Right lobe of liver (tissue), 6 donors: Measurements from ENCODE around the gene MRPL14. TPM values are rescaled to one million over a fixed set of nuclear protein-coding genes. Genes with fewer than 3 reads are reported as not detected.

Source experiments
- ATAC-seq, 4 donors: fragments of 200-7000 bp; cut with Tn5 transposase; one replicate each; pipeline ENCODE4 v1.9.1; 2020; ENCODE audit warnings: mild to moderate bottlenecking in 4 of 4, moderate library complexity in 4 of 4
- DNase-seq, 3 donors: peaks; one replicate each; pipeline ENCODE4 v3.0.0-alpha.2; 2020
- H3K27ac ChIP-seq, 3 donors: fragments of 200-600 bp; one replicate each; pipeline ENCODE4 v1.8.0; 2022
- H3K27me3 ChIP-seq, 2 donors: fragments of 200-600 bp; one replicate each; pipeline ENCODE4 v1.8.0; 2022
- H3K36me3 ChIP-seq, 4 donors: fragments of 200-600 bp; sonication (generic) in 1 of 4; one replicate each; pipeline versions ENCODE4 v1.5.1 to v1.8.0; 2017 to 2022; ENCODE audit warnings: control low read depth in 1 of 4
- H3K4me1 ChIP-seq, 4 donors: fragments of 200-600 bp; sonication (generic) in 1 of 4; one replicate each; pipeline versions ENCODE4 v1.5.1 to v1.8.0; 2017 to 2022; ENCODE audit warnings: control low read depth in 1 of 4
- H3K4me3 ChIP-seq, 3 donors: fragments of 200-600 bp; one replicate each; pipeline ENCODE4 v1.8.0; 2022
- H3K9me3 ChIP-seq, 4 donors: fragments of 200-600 bp; sonication (generic) in 1 of 4; one replicate each; pipeline versions ENCODE4 v1.5.1 to v1.8.0; 2017 to 2022; ENCODE audit warnings: control low read depth in 1 of 4
- POLR2A ChIP-seq: fragments of 450-650 bp; IDR thresholded peaks from one replicate; pipeline ENCODE4 v1.6.1; 2017; ENCODE audit warnings: antibody characterized with exemption, mild to moderate bottlenecking
- WGBS: methylation state at CpG from one replicate; pipeline ENCODE4 v1.1.6; 2018; ENCODE audit warnings: low coverage, low lambda C conversion rate; ENCODE audit not compliant: insufficient coverage; ENCODE audit errors: missing lambda C conversion rate; 5-methylcytosine and 5-hydroxymethylcytosine counted together
- intact Hi-C, 2 donors: fragments of 100-400 bp; cut with DNase I; formaldehyde crosslinking; loops; one replicate each; pipeline versions ENCODE4 v1.11.2 to v1.14.1; 2022
- total RNA-seq, 6 experiments: library from RNA; depleted of rRNA in 2 of 6; stranded (reverse); fragments of >200 nt in 2 of 6; fragmentation: NEBNext Ultra II Directional in 3 of 6; extraction: Animal tissue kit (Norgen Biotek cat#: 25700) in 3 of 6; gene quantifications; one replicate each; pipeline versions ENCODE4 v1.1.0 to v1.2.4, GENCODE V29; 2016 to 2023
- TF ChIP-seq, protein P1 (sequence below), 4 donors: fragments of 200-600 bp in 3 of 4; fragments of 450-650 bp in 1 of 4; IDR thresholded peaks; one replicate each; pipeline versions ENCODE4 v1.5.1 to v1.8.0; 2016 to 2022; ENCODE audit warnings: antibody characterized with exemption in 4 of 4, mild to moderate bottlenecking in 2 of 4
- donor health status: DM: no; HTN: yes; CAD: no.
- donor health status: DM: no; HTN: no; CAD: no.
- donor health status: DM: no; HTN: no; CAD: no.
- donor health status: DM: no; HTN: yes; CAD: no.
- donor health status: DM: no; HTN: yes; CAD: no.

Gene MRPL14
- total RNA-seq, 6 experiments from 2014 or later: 26.5 to 70.0 (median 35.4) TPM

DNA sequence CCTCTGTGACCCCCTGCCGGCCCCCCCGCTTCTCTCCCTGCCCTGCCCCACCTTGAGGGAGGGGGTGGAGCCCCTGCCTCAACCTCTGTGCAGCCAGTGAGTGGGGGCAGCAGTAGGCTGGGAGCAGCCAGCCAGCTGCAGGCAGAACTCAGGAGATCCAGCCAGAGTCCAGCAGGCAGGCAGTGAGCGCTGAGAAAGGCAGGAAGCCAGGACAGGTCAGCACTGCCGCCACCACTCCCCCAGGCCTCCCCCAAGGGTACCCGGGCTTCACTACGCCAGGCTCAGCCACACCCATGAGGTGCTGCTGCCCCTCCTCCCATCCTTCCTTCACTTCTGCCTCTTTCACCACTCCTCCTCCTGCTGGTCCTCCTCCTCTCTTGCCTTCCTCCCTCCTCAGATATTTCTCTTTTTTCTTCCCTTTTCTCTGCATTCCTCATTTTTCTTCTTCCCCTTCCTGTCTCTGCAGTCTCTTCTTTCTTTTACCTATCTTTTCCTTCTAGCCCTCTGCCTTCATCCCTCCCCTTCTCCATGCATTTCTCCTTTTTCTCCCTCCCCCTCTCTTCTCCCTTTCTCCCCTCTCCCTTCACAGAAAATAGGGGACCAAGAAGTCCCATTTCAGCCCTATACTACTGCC is 11.6 kb upstream of the MRPL14 start:
- ATAC-seq (no peak), DNase-seq (no peak)
- Histone ChIP-seq H3K27me3 (no peaks in the 10 kb centered on the region), H3K27ac (no peak overlapping the region), H3K4me1 (peaks cover 0 to 17% (median 5%) of the 10 kb centered on the region in 4 donors), H3K4me3 (no peak overlapping the region), H3K36me3 (peaks cover 0 to 26% (median 8%) of the 10 kb centered on the region in 4 donors), H3K9me3 (no peaks in the 10 kb centered on the region)
- intact Hi-C loops: no loop called here
- 50% methylated on average over 3 of the region's 6 CpGs for WGBS
- TF ChIP-seq POLR2A: no peak
- TF ChIP-seq, protein P1, sequence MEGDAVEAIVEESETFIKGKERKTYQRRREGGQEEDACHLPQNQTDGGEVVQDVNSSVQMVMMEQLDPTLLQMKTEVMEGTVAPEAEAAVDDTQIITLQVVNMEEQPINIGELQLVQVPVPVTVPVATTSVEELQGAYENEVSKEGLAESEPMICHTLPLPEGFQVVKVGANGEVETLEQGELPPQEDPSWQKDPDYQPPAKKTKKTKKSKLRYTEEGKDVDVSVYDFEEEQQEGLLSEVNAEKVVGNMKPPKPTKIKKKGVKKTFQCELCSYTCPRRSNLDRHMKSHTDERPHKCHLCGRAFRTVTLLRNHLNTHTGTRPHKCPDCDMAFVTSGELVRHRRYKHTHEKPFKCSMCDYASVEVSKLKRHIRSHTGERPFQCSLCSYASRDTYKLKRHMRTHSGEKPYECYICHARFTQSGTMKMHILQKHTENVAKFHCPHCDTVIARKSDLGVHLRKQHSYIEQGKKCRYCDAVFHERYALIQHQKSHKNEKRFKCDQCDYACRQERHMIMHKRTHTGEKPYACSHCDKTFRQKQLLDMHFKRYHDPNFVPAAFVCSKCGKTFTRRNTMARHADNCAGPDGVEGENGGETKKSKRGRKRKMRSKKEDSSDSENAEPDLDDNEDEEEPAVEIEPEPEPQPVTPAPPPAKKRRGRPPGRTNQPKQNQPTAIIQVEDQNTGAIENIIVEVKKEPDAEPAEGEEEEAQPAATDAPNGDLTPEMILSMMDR (IDR thresholded peaks at IDR 0.05): no peak

DNA sequence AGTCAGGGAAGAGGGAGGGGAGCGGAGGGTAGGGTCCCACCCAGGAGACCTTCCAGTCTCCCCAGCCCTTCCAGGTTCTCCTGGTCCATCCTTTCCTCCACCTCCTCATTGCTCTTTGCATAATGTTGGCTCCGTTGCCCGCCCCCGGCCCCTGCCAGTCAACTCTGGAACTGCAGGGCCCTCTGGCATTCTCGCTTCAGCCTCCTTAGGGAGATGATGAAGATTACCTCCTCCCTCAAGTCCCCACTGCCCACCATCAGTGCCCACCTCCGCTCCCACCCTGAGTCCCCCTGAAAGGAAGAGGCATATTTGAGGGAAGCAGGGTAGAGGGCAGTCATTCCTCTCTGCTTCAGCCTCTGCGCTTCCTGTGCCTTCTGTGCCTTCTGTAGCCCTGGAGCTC is 8.6 kb upstream of the MRPL14 start:
- TF ChIP-seq, protein P1 (IDR thresholded peaks at IDR 0.05): no peak
- TF ChIP-seq POLR2A: no peak
- Histone ChIP-seq H3K36me3 (peaks cover 0 to 23% (median 6%) of the 10 kb centered on the region in 4 donors), H3K27ac (no peak overlapping the region), H3K27me3 (no peaks in the 10 kb centered on the region), H3K9me3 (no peaks in the 10 kb centered on the region), H3K4me3 (no peak overlapping the region), H3K4me1 (no peaks in the 10 kb centered on the region)
- ATAC-seq: no peak
- no CpG with 5 or more reads among the region's 7 CpGs for WGBS
- intact Hi-C loops: no loop called here
- no peak for DNase-seq

DNA sequence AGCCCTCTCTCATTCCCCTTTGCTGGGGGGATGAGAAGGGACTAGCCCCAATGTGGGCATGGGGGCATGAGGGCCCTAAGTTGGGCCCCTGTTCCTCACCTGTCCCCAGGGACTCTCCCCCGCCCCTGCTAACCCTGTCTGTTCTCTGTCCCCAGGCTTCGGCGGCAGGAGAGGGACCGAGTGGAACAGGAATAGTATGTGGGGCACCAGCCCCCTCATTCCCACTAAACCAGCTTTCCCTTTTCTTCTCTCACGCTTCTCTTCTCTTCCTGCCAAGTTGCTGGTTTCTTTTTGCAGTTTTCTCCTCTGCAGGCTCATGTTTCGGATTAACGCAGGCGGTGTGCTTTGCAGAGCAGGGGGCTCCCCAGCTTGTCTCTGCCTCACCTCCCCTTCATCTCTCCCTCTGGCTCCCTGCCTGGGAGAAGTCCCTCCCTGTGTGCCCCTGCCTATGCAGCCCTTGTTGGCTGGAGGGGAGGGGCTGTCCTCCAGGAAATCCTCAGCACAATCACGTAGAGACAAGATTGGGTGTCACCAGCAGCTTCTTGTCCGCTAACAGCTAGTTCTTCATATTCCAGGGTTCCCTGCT is 8.0 kb upstream of the MRPL14 start:
- Histone ChIP-seq H3K4me1 (no peaks in the 10 kb centered on the region), H3K27ac (no peak overlapping the region), H3K4me3 (no peak overlapping the region), H3K27me3 (no peaks in the 10 kb centered on the region), H3K9me3 (no peaks in the 10 kb centered on the region), H3K36me3 (peaks cover 0 to 18% (median 2%) of the 10 kb centered on the region in 4 donors)
- intact Hi-C loops: no loop called here
- no peak for ATAC-seq
- 97% methylated on average over 7 of the region's 10 CpGs for WGBS
- TF ChIP-seq, protein P1 (IDR thresholded peaks at IDR 0.05): no peak
- no peak for TF ChIP-seq POLR2A
- no peak for DNase-seq

DNA sequence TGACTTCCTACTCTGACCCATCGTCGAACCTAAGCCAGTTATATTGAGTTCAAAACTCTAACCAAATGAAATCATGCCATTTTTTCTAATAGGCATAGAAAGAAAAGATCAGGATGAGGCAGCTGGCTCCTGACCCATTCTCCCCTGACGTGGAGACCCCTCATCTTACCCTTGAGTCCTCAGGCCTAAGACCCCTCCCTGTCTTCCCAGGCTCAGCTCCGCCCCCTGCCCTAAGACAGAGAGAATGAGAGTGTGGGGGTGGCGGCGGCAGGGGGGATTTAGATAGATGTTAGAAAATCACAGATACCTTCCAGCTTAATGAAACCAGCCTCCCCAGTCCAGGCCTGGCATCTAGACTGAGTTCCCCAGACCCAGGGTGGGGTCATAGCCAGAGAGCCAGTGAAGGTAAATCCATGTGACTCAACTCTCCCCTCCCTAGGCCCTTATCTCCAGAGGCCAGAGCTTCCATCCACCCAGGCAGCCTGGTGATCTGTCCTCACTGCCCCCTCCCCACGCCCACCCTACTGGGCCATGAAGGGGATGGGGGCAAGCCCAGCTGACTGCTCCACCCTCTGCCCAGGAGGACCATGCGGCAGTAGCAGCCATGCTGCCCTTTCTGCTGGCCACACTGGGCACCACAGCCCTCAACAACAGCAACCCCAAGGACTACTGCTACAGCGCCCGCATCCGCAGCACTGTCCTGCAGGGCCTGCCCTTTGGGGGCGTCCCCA is 6.9 kb upstream of the MRPL14 start:
- H3K27ac ChIP-seq: no peak overlapping the region
- no peak for ATAC-seq
- H3K9me3 ChIP-seq: no peaks in the 10 kb centered on the region
- TF ChIP-seq POLR2A: no peak
- TF ChIP-seq, protein P1 (IDR thresholded peaks at IDR 0.05): no peak
- no peak for DNase-seq
- no peaks in the 10 kb centered on the region for H3K27me3 ChIP-seq
- peaks cover 0 to 15% (median 0%) of the 10 kb centered on the region in 4 donors for H3K36me3 ChIP-seq
- H3K4me1 ChIP-seq: peaks cover 0 to 4% (median under 1%) of the 10 kb centered on the region in 4 donors
- no peak overlapping the region for H3K4me3 ChIP-seq
- WGBS: 77% methylated on average over 5 of the region's 12 CpGs
- intact Hi-C loops: no loop called here
